Stimulated activated CD8-positive, alpha-beta memory T cell treated with anti-CD3 and anti-CD28 coated beads, Interleukin-2, amount 100 ng/mL, for 48 hours (primary cell): ENCODE measurements around the gene HDLBP.
"Not testable (repeated sequence)": the region's sequence is repeated elsewhere in the genome, so short reads cannot be mapped to it uniquely, and the experiment has no call there.

Experiments used
- DNase-seq, 2 donors: peaks; one replicate each; pipeline ENCODE4 v3.0.0-alpha.2; 2020; ENCODE audit warnings: low read depth in 2 of 2

Gene HDLBP

GRCh38 chr2:241329669-241330615, 14.5 kb upstream of the HDLBP start:
- DNase-seq: no peak

- DNase-seq: no peak
These were observed 9.8 kb upstream of the HDLBP start for GRCh38 chr2:241325257-241325656.

GRCh38 chr2:241324775-241325174, 9.3 kb upstream of the HDLBP start:
- no peak for DNase-seq

- DNase-seq: no peak
These were observed 8.3 kb upstream of the HDLBP start for GRCh38 chr2:241323778-241324177.

- no peak for DNase-seq
These were observed 6.4 kb upstream of the HDLBP start for GRCh38 chr2:241321886-241322285.

- DNase-seq: no peak
These were observed 5.6 kb upstream of the HDLBP start for GRCh38 chr2:241321033-241321432.

- no peak for DNase-seq
These were observed 4.9 kb upstream of the HDLBP start for GRCh38 chr2:241320394-241320793.

- not testable (repeated sequence) for DNase-seq
These were observed 3.4 kb upstream of the HDLBP start for GRCh38 chr2:241318830-241319229.

GRCh38 chr2:241317391-241317790, 1.9 kb upstream of the HDLBP start:
- no peak for DNase-seq

- DNase-seq: no peak
These were observed 1.4 kb upstream of the HDLBP start for GRCh38 chr2:241316825-241317224.

GRCh38 chr2:241315879-241316631, 583 bp upstream of the HDLBP start, which contains the start of gene SEPTIN2:
Gene SEPTIN2, plus strand, starts transcription at chr2:241315925. Its CDS starts 8,308 bp downstream, at chr2:241324233.
- peak; percentile 55 to 69 for DNase-seq

- no peak for DNase-seq
These were observed 1.0 kb downstream of the HDLBP start for GRCh38 chr2:241314226-241315092.

- DNase-seq: no peak
These were observed 1.9 kb downstream of the HDLBP start for GRCh38 chr2:241313543-241314095.

- no peak for DNase-seq
These were observed 3.4 kb downstream of the HDLBP start for GRCh38 chr2:241312082-241312481.

GRCh38 chr2:241310917-241311566, 4.4 kb downstream of the HDLBP start:
- DNase-seq: no peak

GRCh38 chr2:241309684-241310117, 5.8 kb downstream of the HDLBP start:
- DNase-seq: peak; percentile 32 to 47

- DNase-seq: no peak
These were observed 6.5 kb downstream of the HDLBP start for GRCh38 chr2:241308832-241309500.

GRCh38 chr2:241308267-241308666, 7.2 kb downstream of the HDLBP start:
- no peak for DNase-seq

- no peak for DNase-seq
These were observed 8.4 kb downstream of the HDLBP start for GRCh38 chr2:241307055-241307454.

- DNase-seq: no peak
These were observed 11.3 kb downstream of the HDLBP start for GRCh38 chr2:241304039-241304670.
